Endothelial cell (in vitro differentiated cells): ENCODE data around the gene DIAPH2. TPM values are rescaled to one million over a fixed set of nuclear protein-coding genes. Genes with fewer than 3 reads are reported as not detected.

Source experiments
- DNase-seq: peaks from one replicate; pipeline ENCODE4 v3.0.0; 2021; ENCODE audit warnings: low spot score
- H3K27ac Mint-ChIP-seq: one replicate; pipeline ENCODE4 v1.8.0; 2021; ENCODE audit warnings: mixed read lengths, inconsistent platforms; ENCODE audit not compliant: unreplicated experiment
- H3K27me3 Mint-ChIP-seq: one replicate; pipeline ENCODE4 v1.8.0; 2021; ENCODE audit warnings: mild to moderate bottlenecking, moderate library complexity, mixed read lengths, inconsistent platforms; ENCODE audit not compliant: unreplicated experiment
- H3K36me3 Mint-ChIP-seq: one replicate; pipeline ENCODE4 v1.8.0; 2021; ENCODE audit warnings: mild to moderate bottlenecking, low read depth, mixed read lengths, inconsistent platforms; ENCODE audit not compliant: unreplicated experiment
- H3K4me1 Mint-ChIP-seq: one replicate; pipeline ENCODE4 v1.8.0; 2021; ENCODE audit warnings: mild to moderate bottlenecking, mixed read lengths, inconsistent platforms; ENCODE audit not compliant: unreplicated experiment
- H3K4me3 Mint-ChIP-seq: one replicate; pipeline ENCODE4 v1.8.0; 2021; ENCODE audit warnings: mild to moderate bottlenecking, mixed read lengths, inconsistent platforms; ENCODE audit not compliant: unreplicated experiment
- H3K9me3 Mint-ChIP-seq: one replicate; pipeline ENCODE4 v1.8.0; 2021; ENCODE audit warnings: mixed read lengths, inconsistent platforms; ENCODE audit not compliant: unreplicated experiment
- total RNA-seq: library from RNA; stranded (reverse); fragmentation: NEBNext Ultra II Directional; extraction: Animal tissue kit (Norgen Biotek cat#: 25700); gene quantifications from one replicate; pipeline ENCODE4 v1.2.1, GENCODE V29; 2021; ENCODE audit not compliant: unreplicated experiment
- TF ChIP-seq, protein P1 (sequence below): fragments of 200-600 bp; sonication (generic); IDR thresholded peaks from one replicate; pipeline ENCODE4 v1.5.0; 2021; ENCODE audit warnings: antibody characterized with exemption; ENCODE audit not compliant: unreplicated experiment

Gene DIAPH2
- total RNA-seq, 1 donor from 2014 or later: 45.3 TPM

DNA sequence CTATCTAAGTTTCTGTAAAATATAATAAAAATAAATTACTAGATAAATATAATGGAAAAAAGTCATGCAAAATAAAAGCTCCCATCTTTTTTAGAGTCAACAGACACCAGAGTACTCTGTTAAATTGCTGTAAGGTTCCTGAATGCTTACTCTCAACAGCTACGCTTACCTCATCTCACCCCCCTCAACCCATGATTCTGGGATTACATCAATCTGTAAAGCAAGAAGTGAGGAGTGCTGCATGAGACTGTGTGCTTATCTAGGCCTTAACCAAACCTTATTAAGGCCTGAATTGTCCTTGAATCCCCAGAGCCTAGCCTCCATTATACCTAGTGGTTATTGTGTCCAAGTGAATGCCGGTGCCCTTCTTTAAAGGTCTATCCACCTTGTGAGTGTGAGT is 934.9 kb downstream of the DIAPH2 start:
- Mint-ChIP-seq H3K4me1 (peaks cover 8% of the 10 kb centered on the region), H3K27ac (no peak overlapping the region), H3K27me3 (no peaks in the 10 kb centered on the region), H3K9me3 (no peaks in the 10 kb centered on the region), H3K36me3 (no peaks in the 10 kb centered on the region), H3K4me3 (no peak overlapping the region)
- TF ChIP-seq, protein P1, sequence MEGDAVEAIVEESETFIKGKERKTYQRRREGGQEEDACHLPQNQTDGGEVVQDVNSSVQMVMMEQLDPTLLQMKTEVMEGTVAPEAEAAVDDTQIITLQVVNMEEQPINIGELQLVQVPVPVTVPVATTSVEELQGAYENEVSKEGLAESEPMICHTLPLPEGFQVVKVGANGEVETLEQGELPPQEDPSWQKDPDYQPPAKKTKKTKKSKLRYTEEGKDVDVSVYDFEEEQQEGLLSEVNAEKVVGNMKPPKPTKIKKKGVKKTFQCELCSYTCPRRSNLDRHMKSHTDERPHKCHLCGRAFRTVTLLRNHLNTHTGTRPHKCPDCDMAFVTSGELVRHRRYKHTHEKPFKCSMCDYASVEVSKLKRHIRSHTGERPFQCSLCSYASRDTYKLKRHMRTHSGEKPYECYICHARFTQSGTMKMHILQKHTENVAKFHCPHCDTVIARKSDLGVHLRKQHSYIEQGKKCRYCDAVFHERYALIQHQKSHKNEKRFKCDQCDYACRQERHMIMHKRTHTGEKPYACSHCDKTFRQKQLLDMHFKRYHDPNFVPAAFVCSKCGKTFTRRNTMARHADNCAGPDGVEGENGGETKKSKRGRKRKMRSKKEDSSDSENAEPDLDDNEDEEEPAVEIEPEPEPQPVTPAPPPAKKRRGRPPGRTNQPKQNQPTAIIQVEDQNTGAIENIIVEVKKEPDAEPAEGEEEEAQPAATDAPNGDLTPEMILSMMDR: no peak
- no peak for DNase-seq

DNA sequence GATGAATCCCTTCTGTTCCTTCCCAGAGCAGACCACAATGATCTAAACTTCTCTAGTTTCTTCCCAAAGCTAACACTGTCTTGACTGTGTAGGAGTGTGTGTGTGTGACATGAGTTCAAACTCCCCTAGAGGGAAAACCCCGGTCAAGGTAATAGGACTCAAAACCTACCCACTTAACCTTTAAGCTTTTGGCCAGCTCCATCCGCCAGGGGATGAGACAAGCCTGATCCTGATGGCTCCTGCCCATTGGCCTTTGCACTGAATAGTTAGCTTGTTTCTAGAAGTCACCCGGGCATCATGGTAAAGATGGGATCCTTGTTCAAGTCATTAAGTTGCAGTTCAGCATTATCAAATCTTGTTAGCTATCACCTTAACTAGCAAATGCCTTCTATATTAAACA is 937.5 kb downstream of the DIAPH2 start:
- TF ChIP-seq, protein P1: no peak
- H3K4me3 Mint-ChIP-seq: no peak overlapping the region
- H3K27ac Mint-ChIP-seq: no peak overlapping the region
- no peaks in the 10 kb centered on the region for H3K9me3 Mint-ChIP-seq
- H3K36me3 Mint-ChIP-seq: no peaks in the 10 kb centered on the region
- peaks cover 4% of the 10 kb centered on the region for H3K4me1 Mint-ChIP-seq
- no peaks in the 10 kb centered on the region for H3K27me3 Mint-ChIP-seq
- no peak for DNase-seq

DNA sequence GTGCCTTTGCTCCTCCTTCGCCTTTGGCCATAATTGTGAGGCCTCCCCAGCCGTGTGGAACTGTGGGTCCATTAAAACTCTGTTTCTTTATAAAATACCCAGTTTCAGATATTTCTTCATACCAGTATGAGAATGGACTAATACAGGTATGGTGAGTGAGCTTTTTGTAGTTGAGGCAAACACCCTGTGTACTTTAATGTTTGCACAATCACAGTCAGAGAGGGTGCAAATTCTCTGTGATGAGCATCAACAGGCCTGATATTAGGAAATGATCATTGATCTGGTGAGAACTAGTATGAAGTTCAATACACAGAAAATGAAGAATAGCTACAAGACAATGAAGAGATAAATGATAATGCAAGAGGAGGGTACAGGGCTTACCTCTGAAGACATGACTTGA is 943.7 kb downstream of the DIAPH2 start:
- Mint-ChIP-seq H3K27me3 (no peaks in the 10 kb centered on the region), H3K4me1 (no peaks in the 10 kb centered on the region)

DNA sequence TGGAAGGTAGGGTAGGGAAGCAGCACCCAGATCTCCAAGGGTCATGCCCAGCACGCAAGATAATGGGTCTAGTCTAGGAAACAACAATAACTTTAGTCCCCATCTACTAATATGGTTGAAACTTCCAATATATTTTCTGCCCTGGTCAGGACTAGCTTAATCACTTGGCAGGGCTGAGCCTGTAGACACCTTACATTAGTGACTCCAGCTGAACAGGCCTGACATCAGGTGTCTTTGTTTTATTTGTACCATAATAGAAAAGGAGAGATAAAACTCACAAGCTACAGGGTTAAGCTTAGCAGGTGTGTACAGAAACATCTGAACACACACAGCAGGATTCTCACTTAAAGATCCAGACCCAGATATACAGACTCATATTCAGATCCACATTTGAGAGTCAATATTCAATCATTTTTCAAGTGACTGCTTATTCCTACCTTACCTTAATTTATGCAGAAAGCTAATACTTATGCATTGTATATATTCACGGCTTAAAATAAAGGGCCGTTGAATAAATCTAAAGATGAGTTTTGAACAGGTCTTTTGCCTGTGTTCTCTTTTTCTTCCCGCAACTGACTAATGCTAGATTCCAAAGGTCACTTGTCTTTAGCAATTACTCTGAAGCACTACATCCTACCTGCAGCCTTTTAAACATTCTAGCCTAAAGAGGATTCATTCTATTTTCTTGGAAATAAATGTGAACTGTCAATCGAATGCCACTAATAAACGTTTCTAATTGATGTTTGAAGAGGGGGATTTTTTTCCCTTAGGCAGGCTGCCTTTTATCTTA is 944.4 kb downstream of the DIAPH2 start:
- TF ChIP-seq, protein P1: no peak
- DNase-seq: no peak
- Mint-ChIP-seq H3K27ac (no peak overlapping the region), H3K4me1 (no peaks in the 10 kb centered on the region), H3K4me3 (no peak overlapping the region), H3K27me3 (no peaks in the 10 kb centered on the region), H3K36me3 (no peaks in the 10 kb centered on the region), H3K9me3 (no peaks in the 10 kb centered on the region)

More for the DNA sequence above, 943.7 kb downstream of the DIAPH2 start:
- no peak overlapping the region for H3K27ac Mint-ChIP-seq
- no peak for DNase-seq
- no peaks in the 10 kb centered on the region for H3K36me3 Mint-ChIP-seq
- TF ChIP-seq, protein P1: no peak
- H3K4me3 Mint-ChIP-seq: no peak overlapping the region
- no peaks in the 10 kb centered on the region for H3K9me3 Mint-ChIP-seq

DNA sequence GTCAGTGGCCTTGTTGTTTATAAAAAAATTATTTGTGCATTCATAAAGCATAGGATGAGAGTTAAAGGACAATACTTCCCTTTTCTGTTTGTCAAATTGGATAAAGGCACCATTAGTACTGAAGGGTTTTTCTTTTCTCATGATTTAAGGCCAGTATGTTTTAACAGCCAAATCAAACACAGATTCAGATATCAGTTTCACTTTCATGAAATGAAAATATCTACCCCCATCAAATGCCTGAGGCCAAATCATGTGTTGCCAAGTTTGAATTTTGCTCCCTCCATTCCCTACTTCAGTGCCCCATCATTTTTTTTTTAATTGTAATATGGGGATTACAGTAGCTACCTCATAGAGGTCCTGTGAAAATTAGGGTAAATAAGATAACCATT is 944.9 kb downstream of the DIAPH2 start:
- no peaks in the 10 kb centered on the region for H3K4me1 Mint-ChIP-seq
- H3K27me3 Mint-ChIP-seq: no peaks in the 10 kb centered on the region
- TF ChIP-seq, protein P1: no peak
- H3K36me3 Mint-ChIP-seq: no peaks in the 10 kb centered on the region
- no peak overlapping the region for H3K4me3 Mint-ChIP-seq
- H3K27ac Mint-ChIP-seq: no peak overlapping the region
- H3K9me3 Mint-ChIP-seq: no peaks in the 10 kb centered on the region
- DNase-seq: no peak
